Osteoblast (primary cell): ENCODE data around the gene PAK1. TPM values are rescaled to one million over a fixed set of nuclear protein-coding genes. Genes with fewer than 3 reads are reported as not detected.

Experiments
- DNase-seq: peaks from one replicate; pipeline ENCODE4 v3.0.0; 2011; ENCODE audit warnings: low spot score, mixed read lengths; ENCODE audit not compliant: insufficient read length; ENCODE audit errors: missing footprints
- H2AFZ ChIP-seq: 2 replicates; pipeline ENCODE4 v1.6.0; 2011; ENCODE audit warnings: mild to moderate bottlenecking, low read length
- H3K27ac ChIP-seq: 2 replicates; pipeline ENCODE4 v1.5.1; 2011; ENCODE audit warnings: mild to moderate bottlenecking, low read depth, low read length, moderate library complexity
- H3K27me3 ChIP-seq: 2 replicates; pipeline ENCODE4 v1.6.0; 2012; ENCODE audit warnings: mild to moderate bottlenecking, control low read depth, inconsistent platforms, low read length, moderate library complexity; ENCODE audit not compliant: insufficient read depth
- H3K36me3 ChIP-seq: 2 replicates; pipeline ENCODE4 v1.5.1; 2011; ENCODE audit warnings: mild to moderate bottlenecking, low read length, control low read depth, moderate library complexity; ENCODE audit not compliant: insufficient read depth
- H3K4me1 ChIP-seq: 2 replicates; pipeline ENCODE4 v1.5.1; 2011; ENCODE audit warnings: mild to moderate bottlenecking, low read length, control low read depth, moderate library complexity; ENCODE audit not compliant: insufficient read depth
- H3K4me2 ChIP-seq: 2 replicates; pipeline ENCODE4 v1.6.0; 2011; ENCODE audit warnings: mild to moderate bottlenecking, low read length; ENCODE audit not compliant: insufficient read depth
- H3K4me3 ChIP-seq: fragments of 200-600 bp; sonication (generic); 3 replicates; pipeline ENCODE4 v1.5.1; 2012; ENCODE audit warnings: mild to moderate bottlenecking, low read length, inconsistent platforms; ENCODE audit not compliant: insufficient read depth
- H3K79me2 ChIP-seq: 2 replicates; pipeline ENCODE4 v1.6.0; 2012; ENCODE audit warnings: mild to moderate bottlenecking, low read length, control low read depth, inconsistent platforms; ENCODE audit not compliant: insufficient read depth
- H3K9me3 ChIP-seq: 2 replicates; pipeline ENCODE4 v1.5.1; 2011; ENCODE audit warnings: low read depth, low read length, control low read depth
- H4K20me1 ChIP-seq: 2 replicates; pipeline ENCODE4 v1.6.0; 2012; ENCODE audit warnings: mild to moderate bottlenecking, low read length, control low read depth; ENCODE audit not compliant: insufficient read depth
- total RNA-seq: library from RNA; depleted of rRNA; stranded (reverse); fragments of >200 nt; gene quantifications from 2 replicates; pipeline ENCODE4 v1.2.3, GENCODE V29; 2012
- TF ChIP-seq, protein P1 (sequence below): IDR thresholded peaks from 2 replicates; pipeline ENCODE4 v1.5.1; 2011; ENCODE audit warnings: mild to moderate bottlenecking, low read depth, low read length, moderate library complexity; ENCODE audit errors: extremely low read depth

The PAK1 gene
- total RNA-seq, 1 donor = 34.4 TPM

DNA sequence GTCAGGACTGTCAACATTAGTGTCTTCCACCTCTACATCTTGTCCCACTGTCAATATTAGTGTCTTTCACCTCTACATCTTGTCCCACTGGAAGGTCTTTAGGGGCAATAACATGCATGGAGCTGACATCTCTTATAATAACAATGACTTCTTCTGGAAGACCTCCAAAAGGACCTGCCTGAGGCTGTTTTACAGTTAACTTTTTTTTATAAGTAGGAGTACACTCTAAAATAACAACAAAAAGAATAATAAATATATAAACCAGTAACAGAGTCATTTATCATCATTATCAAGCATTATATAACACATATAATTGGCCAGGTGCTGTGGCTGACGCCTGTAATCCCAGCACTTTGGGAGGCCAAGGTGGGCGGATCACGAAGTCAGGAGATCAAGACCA lies 57.5 kb downstream of the PAK1 start:
- Histone ChIP-seq H3K4me3 (no peak overlapping the region), H3K27ac (no peak overlapping the region), H3K4me2 (no peak overlapping the region), H3K27me3 (no peaks in the 10 kb centered on the region), H3K36me3 (no peaks in the 10 kb centered on the region), H2AFZ (no peak overlapping the region), H3K79me2 (no peaks in the 10 kb centered on the region), H3K4me1 (peaks cover 5% of the 10 kb centered on the region), H4K20me1 (no peaks in the 10 kb centered on the region), H3K9me3 (no peaks in the 10 kb centered on the region)
- DNase-seq = no peak
- TF ChIP-seq, protein P1, sequence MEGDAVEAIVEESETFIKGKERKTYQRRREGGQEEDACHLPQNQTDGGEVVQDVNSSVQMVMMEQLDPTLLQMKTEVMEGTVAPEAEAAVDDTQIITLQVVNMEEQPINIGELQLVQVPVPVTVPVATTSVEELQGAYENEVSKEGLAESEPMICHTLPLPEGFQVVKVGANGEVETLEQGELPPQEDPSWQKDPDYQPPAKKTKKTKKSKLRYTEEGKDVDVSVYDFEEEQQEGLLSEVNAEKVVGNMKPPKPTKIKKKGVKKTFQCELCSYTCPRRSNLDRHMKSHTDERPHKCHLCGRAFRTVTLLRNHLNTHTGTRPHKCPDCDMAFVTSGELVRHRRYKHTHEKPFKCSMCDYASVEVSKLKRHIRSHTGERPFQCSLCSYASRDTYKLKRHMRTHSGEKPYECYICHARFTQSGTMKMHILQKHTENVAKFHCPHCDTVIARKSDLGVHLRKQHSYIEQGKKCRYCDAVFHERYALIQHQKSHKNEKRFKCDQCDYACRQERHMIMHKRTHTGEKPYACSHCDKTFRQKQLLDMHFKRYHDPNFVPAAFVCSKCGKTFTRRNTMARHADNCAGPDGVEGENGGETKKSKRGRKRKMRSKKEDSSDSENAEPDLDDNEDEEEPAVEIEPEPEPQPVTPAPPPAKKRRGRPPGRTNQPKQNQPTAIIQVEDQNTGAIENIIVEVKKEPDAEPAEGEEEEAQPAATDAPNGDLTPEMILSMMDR = no peak

DNA sequence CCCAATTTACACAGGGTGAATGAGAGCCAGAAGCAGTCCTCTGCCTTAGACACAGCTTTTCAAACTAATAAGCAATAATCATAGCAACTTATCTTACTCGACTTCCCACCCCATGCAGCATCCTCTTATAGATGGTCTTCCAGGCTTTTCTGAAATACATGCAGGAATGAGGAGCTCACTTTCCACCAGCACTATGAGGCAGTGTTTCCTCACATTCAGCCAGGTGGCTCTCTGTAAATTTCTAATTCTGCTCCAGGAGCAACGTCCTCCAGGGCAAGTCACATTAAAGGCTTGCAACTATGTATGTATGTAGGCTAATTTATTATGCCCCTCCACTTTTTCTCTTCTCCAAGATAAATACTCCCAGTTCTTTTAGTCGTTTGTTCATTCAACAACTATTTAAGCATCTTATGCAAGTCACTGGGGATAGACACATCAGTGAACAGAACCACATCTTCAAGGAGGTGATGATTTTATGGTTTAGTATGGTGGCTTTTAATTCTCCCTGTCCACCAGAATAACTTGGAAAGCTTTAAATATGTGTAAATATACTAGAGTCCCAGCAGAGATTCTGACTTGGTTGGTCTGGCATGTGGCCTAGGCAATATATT lies 59.9 kb downstream of the PAK1 start:
- H3K27ac ChIP-seq = no peak overlapping the region
- peaks cover 19% of the 10 kb centered on the region for H3K79me2 ChIP-seq
- no peaks in the 10 kb centered on the region for H3K36me3 ChIP-seq
- H3K27me3 ChIP-seq = no peaks in the 10 kb centered on the region
- DNase-seq = no peak
- H4K20me1 ChIP-seq = peaks cover 3% of the 10 kb centered on the region
- H3K9me3 ChIP-seq = no peaks in the 10 kb centered on the region
- peaks cover 13% of the 10 kb centered on the region for H3K4me1 ChIP-seq
- H3K4me2 ChIP-seq = no peak overlapping the region
- no peak overlapping the region for H2AFZ ChIP-seq
- TF ChIP-seq, protein P1 = no peak
- no peak overlapping the region for H3K4me3 ChIP-seq

DNA sequence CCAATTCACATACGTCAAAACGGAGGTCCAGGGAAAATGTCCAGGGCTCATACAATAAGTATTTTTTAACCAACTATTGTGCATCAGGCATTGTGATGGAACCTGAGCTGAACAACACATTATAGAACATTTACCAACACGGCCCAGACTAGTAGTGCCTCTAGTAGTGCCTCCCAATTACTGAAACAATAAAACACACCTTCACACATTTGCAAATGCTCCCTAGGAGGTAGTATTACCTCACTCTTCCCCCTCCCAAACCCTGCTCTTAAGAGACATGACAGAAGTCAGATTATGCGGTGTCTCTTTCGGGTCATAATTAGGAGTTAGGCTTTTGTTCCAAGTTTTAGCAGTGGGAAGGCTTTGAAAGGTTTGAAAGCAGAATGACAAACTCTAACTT lies 61.1 kb downstream of the PAK1 start:
- Histone ChIP-seq H3K9me3 (no peaks in the 10 kb centered on the region), H4K20me1 (peaks cover 3% of the 10 kb centered on the region), H3K79me2 (peaks cover 30% of the 10 kb centered on the region), H3K27ac (no peak overlapping the region), H3K36me3 (peaks cover 4% of the 10 kb centered on the region), H3K4me3 (no peak overlapping the region), H2AFZ (no peak overlapping the region), H3K27me3 (no peaks in the 10 kb centered on the region), H3K4me2 (no peak overlapping the region), H3K4me1 (peaks cover 15% of the 10 kb centered on the region)
- DNase-seq = no peak
- TF ChIP-seq, protein P1 = no peak

DNA sequence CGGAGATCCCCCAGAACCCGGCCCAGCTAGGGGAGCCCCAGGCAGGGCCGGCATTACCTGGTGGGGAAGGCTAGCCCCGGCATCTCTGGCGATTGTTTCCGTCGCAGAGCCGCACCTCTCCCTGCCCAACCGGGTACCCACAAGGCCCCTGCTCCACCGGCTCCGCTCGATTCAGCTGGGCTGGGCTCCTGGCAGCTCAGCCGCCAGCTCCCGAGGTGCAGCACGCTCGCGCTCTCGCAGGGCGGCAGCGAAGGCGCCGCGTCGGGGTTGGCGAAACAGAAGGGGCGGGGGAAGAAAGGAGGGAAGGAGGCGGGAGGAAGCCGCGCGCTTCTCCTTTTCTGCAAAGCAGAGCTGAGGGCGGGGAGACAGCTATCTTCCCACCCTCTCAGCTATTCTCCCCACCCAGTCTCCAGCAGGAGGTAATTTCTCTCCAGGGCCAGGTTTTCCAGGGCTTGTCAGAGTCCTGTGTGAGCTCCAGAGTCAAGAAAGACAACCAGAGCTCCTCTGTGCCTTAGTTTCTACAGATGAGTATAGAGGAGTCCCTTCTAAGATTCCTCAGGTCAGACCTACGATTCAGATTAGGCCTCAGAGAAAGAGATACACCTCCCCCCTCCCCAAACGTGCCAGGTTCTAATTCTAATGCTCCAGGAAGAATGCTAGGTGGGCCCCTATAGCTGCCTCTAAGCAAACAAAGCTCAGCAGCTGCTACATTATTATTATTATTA lies 62.0 kb downstream of the PAK1 start:
- Histone ChIP-seq H3K4me2 (peak overlapping the region; percentile 87), H4K20me1 (peaks cover 8% of the 10 kb centered on the region), H3K36me3 (peaks cover 4% of the 10 kb centered on the region), H3K27ac (peak overlapping the region; percentile 57), H3K27me3 (no peaks in the 10 kb centered on the region), H3K9me3 (no peaks in the 10 kb centered on the region), H3K79me2 (peaks cover 36% of the 10 kb centered on the region), H3K4me3 (peak overlapping the region; percentile 87), H3K4me1 (peaks cover 23% of the 10 kb centered on the region), H2AFZ (peak overlapping the region; percentile 98)
- DNase-seq = peak; percentile 88
- TF ChIP-seq, protein P1 = no peak
